HEK293T (cell line): ENCODE results near the gene PIWIL1.

Source experiments
- ARNT ChIP-seq: fragments of 450-650 bp; IDR thresholded peaks from 2 replicates; pipeline ENCODE4 v1.6.1; 2017; ENCODE audit warnings: mild to moderate bottlenecking
- BHLHE40 ChIP-seq: fragments of 450-650 bp; IDR thresholded peaks from 2 replicates; pipeline ENCODE4 v1.6.1; 2016; ENCODE audit warnings: mild to moderate bottlenecking, moderate library complexity, borderline replicate concordance
- CTBP1 ChIP-seq: fragments of 450-650 bp; IDR thresholded peaks from 2 replicates; pipeline ENCODE4 v1.6.1; 2016; ENCODE audit warnings: borderline replicate concordance
- ELF4 ChIP-seq: fragments of 450-650 bp; IDR thresholded peaks from 2 replicates; pipeline ENCODE4 v1.6.1; 2017; ENCODE audit warnings: antibody characterized with exemption
- FOXK2 ChIP-seq: fragments of 450-650 bp; IDR thresholded peaks from 2 replicates; pipeline ENCODE4 v1.6.1; 2016; ENCODE audit warnings: mild to moderate bottlenecking
- FOXM1 ChIP-seq: fragments of 450-650 bp; IDR thresholded peaks from 2 replicates; pipeline ENCODE4 v1.6.1; 2017; ENCODE audit warnings: mild to moderate bottlenecking, borderline replicate concordance
- L3MBTL2 ChIP-seq: fragments of 450-650 bp; conservative IDR thresholded peaks from 2 replicates; pipeline ENCODE4 v1.6.1; 2016; ENCODE audit warnings: mild to moderate bottlenecking
- NFRKB ChIP-seq: fragments of 450-650 bp; IDR thresholded peaks from 2 replicates; pipeline ENCODE4 v1.6.1; 2016; ENCODE audit warnings: mild to moderate bottlenecking, moderate library complexity
- SP1 ChIP-seq: fragments of 450-650 bp; IDR thresholded peaks from 2 replicates; pipeline ENCODE4 v1.6.1; 2017
- SUZ12 ChIP-seq: fragments of 450-650 bp; IDR thresholded peaks from 2 replicates; pipeline ENCODE4 v1.6.1; 2016; ENCODE audit warnings: mild to moderate bottlenecking
- TARDBP ChIP-seq: fragments of 450-650 bp; IDR thresholded peaks from 2 replicates; pipeline ENCODE4 v1.6.1; 2016
- ZNF384 ChIP-seq: fragments of 450-650 bp; IDR thresholded peaks from 2 replicates; pipeline ENCODE4 v1.6.1; 2016

DNA sequence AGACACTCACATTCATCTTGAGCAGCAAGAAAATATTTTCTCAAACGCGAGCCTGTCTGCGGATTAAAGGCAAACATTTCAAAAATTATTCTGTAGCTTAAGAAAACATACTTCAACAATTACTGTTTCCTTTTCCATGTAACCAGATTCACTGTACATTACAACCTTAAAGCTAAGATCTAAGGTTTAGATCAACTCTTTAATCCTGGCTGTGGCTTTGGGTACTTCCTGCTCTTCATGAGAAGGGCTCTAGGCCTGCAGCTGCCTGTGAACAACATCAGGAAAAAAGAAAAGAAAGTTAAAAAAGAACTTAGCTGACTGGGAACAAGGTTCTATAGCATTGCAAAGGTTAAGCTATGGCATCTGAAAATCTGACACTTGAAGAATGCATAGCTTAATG is 21.4 kb upstream of the PIWIL1 start:
- TF ChIP-seq BHLHE40 (no peak), ARNT (no peak), TARDBP (no peak), SP1 (no peak), SUZ12 (no peak), FOXM1 (no peak), ZNF384 (no peak), NFRKB (no peak), CTBP1 (no peak), L3MBTL2 (no peak), FOXK2 (no peak), ELF4 (no peak)
